Ramos (cell line): ENCODE results near the gene SPEM3.
"Not testable (repeated sequence)": the region's sequence is repeated elsewhere in the genome, so short reads cannot be mapped to it uniquely, and the experiment has no call there.

Experiments used
- in situ Hi-C: fragments of 300-500 bp; cut with MboI; formaldehyde crosslinking; loops from one replicate; pipeline ENCODE4 v1.14.3; 2022; ENCODE audit warnings: low sequenced_read_pairs; ENCODE audit not compliant: unreplicated experiment

SPEM3 gene

DNA sequence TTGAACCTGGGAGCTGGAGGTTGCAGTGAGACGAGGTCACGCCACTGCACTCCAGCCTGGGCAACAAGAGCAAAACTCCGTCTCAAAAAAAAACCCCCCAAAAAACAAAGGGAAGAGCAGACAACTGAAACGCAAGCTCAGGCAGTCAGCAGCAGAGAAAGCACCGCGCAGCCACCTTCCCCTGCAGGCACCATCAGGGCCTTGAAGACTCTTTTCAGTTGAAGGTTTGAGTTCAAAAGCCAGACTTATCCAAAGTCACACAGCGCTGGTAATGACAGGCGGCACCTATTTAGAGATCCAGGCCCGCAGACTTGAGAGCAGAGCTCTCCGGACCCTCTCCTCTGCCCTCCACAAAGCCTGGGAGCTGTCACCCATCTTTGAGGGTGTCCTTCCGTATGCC, 39.6 kb downstream of the SPEM3 start:
- in situ Hi-C loops, result no loop called here

DNA sequence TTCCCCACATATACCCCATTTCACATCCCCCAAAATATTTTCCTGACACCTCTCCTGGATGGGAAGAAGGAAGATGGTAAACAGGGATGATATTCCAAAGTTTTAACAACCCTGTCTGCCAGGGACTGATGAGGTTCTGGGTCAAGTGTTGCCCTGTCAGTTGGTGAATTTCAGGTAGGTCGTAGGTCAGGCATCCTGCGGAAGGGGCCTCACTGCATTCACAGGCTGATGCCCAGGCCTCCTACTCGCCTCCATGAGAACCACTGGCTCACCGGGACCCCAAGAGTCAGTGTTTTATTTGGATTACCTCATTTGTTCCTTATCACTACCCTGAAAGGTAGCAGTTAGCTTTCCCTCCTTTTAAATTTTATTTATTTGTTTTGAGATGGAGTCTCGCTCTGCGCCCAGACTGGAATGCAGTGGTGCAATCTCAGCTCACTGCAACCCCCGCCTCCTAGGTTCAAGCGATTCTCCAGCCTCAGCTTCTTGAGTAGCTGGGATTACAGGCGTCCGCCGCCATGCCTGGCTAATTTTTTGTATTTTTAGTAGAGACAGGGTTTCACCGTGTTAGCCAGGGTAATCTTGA, 40.2 kb downstream of the SPEM3 start:
- in situ Hi-C loops, result no loop called here

- in situ Hi-C loops, result not testable (repeated sequence)
Observed at GRCh38 chr17:7469843-7470242, 41.2 kb downstream of the SPEM3 start.

GRCh38 chr17:7470457-7470973, 41.9 kb downstream of the SPEM3 start:
- in situ Hi-C loops, result not testable (repeated sequence)

GRCh38 chr17:7471729-7472128, 43.1 kb downstream of the SPEM3 start:
- in situ Hi-C loops, result no loop called here

GRCh38 chr17:7474767-7475166, 46.1 kb downstream of the SPEM3 start:
- in situ Hi-C loops, result not testable (repeated sequence)

- in situ Hi-C loops, result no loop called here
Observed at GRCh38 chr17:7475764-7476422, 47.2 kb downstream of the SPEM3 start.

GRCh38 chr17:7476494-7476893, 47.8 kb downstream of the SPEM3 start:
- in situ Hi-C loops, result no loop called here

DNA sequence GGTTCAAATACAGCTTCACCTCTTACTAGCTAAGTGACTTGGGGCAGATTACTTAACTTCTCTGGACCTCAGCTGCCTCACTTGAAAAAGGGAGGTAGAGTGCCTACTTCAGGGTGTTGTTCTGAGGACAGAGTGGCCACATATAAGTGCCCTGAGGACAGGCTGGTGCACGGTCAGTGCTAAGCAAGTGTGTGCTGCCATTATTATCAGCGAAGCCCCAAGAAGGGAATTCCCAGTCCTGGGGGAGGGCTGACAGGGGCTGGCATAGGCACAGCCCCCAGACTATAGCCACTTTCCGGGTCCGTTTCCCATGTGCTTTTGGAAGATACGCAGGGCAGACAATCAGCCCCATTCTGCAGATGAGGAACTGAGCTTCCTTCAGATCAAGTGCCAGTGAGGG, 48.3 kb downstream of the SPEM3 start:
- in situ Hi-C loops, result no loop called here

GRCh38 chr17:7477392-7478275, 49.0 kb downstream of the SPEM3 start:
- in situ Hi-C loops, result no loop called here

DNA sequence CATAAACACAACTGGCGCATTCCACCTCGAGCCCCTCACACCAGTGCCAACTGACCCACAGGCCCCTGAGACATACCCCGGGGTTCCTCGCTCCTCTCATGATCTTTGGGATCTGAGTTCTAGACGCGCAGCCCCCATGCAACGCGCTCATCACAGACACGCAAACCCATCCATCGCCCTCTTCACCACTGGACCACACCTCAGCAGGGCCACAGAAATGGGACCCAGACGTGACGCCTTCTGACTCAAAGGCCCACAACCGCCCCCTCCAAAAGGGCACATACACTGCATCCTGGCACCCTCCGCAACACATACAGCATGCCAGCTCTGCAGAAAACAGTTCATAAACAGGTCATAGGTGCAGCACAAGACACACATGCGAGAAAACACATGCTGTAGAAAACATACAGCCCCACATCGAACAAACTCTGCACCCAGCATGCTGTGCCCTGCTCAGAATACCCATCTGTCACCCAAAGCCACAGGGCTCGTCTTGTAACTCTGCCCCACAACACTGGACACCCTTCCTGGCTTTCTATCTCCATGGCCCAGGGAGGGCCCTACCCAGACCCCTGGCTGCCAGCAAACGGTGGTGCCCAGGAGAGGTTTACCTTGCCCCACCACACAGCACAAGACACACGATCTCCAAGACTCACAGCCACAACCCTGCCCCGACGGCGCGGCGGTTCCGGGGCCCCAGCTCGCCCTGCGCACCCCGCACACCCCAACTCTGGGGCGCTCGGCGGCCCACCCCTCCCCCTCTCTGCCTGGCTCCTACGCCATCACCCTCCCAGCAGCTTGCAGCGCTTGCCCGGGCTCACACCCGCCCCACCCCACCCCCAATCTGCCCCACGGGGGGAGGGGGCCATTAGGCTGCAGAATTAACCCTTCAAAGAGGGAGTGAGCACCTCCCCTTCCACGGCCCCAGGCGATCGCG, 49.9 kb downstream of the SPEM3 start:
- in situ Hi-C loops, result no loop called here

- in situ Hi-C loops, result no loop called here
Observed at GRCh38 chr17:7479213-7480088, 50.8 kb downstream of the SPEM3 start, which contains the start of gene ZBTB4. TSS of gene ZBTB4 (minus strand) at chr17:7479631. CDS start at chr17:7466801, 12,830 bp downstream.

GRCh38 chr17:7480089-7480384, 51.4 kb downstream of the SPEM3 start:
- in situ Hi-C loops, result no loop called here

GRCh38 chr17:7481275-7481674, 52.6 kb downstream of the SPEM3 start, which contains the start of gene SLC35G6:
TSS of gene SLC35G6 (plus strand) at chr17:7481446. CDS start at chr17:7481517, 71 bp downstream.
- in situ Hi-C loops, result not testable (repeated sequence)

GRCh38 chr17:7481842-7482741, 53.4 kb downstream of the SPEM3 start:
- in situ Hi-C loops, result not testable (repeated sequence)
